NCI-H345 (cell line): Measurements from ENCODE around the gene RABL3.
"Not testable (repeated sequence)": the region's sequence is repeated elsewhere in the genome, so short reads cannot be mapped to it uniquely, and the experiment has no call there.

Source experiments
- DNase-seq: peaks from one replicate; lab custom pipeline; 2025; lab: John Stamatoyannopoulos, UW

Gene RABL3

DNA sequence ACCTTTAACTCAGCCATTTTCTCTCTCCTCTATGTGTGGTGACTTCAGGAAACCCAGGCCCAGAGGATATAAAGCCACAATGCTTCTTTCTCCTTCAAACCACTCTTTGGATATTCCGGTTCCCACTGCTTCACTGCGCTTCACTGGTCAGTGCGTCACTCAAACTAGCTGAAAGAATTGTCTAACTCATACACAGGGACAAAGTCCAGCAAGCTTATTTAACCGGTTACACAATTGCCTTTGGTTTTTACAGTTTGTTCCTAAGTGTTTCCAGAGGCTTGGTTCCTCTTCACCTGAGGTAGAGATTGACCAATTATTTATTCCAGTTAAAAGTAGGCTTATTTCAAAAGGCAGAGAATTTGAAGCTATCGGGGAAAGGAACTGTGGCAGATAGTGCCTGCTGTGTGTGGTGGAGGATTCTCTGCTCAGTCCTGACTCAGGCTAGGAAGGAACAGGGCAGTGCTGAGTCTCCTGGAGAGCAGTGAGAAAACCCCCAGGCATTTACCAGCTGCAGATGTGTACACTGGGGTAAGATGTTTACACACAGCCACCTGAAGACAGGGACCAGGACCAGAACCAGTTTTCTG, 60.1 kb downstream of the RABL3 start, which contains the start of gene HGD:
HGD (minus strand) TSS at position 145 of the 587 bp plus-strand sequence; CDS start at position 17, 128 bp downstream.
- DNase-seq, result no peak

DNA sequence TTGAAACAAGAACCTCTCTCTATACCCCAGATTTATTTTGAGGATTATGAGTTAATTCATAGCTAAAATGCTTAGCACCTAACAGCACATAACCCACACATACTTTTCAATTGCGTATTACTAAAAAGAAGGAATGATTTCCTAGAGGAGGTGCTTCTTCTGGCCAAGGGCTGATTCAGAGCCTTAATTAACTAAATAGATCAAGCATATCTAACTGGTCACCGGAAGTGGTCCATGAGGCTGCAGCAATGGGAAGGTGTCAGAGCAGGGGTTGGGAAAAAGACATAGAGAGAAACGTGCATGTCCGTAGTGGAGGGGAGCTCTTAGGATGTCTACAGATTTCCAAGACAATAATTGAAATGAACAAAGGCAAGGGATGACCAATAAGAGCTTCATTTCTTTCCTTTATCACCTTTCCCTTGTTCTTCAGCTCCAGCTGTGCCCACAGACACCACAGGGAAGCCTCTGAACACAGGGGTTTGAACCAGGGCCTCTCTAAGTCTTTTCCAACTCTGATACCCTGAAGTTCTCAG, 60.7 kb downstream of the RABL3 start:
- DNase-seq, result no peak

DNA sequence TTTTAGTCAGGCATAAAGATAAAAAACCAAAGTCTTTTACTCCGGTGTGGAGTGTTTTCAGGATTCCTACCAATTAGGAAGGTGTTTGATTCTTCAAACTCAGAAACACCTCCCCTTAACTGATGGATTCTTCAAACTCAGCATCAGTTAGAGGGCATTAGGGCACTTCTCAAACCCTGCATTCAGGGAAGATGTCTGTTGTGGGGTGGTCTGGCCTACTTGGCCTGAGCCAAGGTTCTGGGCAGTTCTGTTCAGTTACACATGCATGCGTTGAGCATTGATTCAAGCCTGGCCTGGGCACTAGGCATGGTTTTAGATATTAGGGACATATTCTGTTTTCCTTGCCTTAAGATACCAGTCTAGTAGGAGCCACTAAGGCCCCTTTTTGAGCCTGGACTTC, 61.3 kb downstream of the RABL3 start:
- no peak for DNase-seq

- DNase-seq, result no peak
These were observed 62.0 kb downstream of the RABL3 start for GRCh38 chr3:120680193-120680894.

DNA sequence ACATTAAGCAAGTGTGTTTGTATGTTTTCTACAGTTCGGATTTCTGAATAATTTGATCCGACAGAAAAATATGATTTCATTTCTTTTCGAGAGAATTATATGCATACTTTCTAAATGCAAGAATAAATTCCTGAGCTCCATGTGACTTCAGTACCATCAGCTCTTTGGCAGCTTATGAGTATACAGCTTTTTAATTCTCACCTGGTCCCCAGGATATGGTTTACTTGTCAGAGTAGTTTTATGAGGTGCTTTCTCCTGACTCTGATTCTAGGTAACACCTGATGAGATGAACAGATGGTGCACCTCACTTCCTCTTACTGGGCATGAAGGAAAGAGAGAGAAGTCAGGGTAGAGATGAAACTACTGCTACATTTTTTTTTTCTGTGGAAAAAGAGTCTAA, 63.3 kb downstream of the RABL3 start:
- DNase-seq, result no peak

GRCh38 chr3:120678331-120678947, 63.9 kb downstream of the RABL3 start:
- DNase-seq, result no peak

DNA sequence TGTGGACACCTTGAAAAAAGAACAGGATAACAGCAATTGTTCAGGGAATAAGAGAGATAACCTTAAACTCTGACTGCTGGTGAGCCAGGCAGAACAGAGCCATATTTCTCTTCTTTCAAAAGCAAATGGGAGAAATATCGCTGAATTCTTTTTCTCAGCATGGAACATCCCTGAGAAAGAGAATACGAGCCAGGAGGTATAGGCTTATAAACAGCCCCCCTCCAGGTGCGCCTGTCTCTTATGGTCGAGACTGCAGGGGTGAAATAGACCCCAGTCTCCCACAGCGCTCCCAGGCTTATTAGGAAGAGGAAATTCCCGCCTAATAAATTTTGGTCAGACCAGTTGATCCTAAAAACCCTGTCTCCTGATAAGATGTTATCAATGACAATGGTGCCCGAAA, 65.1 kb downstream of the RABL3 start:
- not testable (repeated sequence) for DNase-seq

DNA sequence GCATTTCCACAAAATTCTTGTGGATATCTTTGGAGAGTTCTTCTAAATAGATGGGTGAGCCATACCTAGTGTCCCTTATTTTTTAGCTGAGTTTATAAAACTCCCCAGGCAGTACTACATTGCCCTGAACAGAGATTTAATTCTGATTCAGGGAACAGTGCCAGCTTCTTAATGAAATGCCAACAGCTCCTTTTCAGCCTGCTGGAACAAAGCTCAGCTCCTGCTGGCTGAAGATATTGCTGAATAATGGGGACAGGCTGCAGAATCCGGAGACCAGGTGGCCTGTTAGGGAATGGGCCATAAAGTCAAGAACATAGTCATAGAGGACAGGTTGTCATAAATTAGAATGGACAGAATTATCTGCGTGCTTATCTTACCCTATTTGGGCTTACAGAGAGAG, 69.2 kb downstream of the RABL3 start:
- no peak for DNase-seq

- DNase-seq, result no peak
These were observed 71.7 kb downstream of the RABL3 start for GRCh38 chr3:120670576-120670975.

GRCh38 chr3:120664926-120665325, 77.4 kb downstream of the RABL3 start:
- no peak for DNase-seq

DNA sequence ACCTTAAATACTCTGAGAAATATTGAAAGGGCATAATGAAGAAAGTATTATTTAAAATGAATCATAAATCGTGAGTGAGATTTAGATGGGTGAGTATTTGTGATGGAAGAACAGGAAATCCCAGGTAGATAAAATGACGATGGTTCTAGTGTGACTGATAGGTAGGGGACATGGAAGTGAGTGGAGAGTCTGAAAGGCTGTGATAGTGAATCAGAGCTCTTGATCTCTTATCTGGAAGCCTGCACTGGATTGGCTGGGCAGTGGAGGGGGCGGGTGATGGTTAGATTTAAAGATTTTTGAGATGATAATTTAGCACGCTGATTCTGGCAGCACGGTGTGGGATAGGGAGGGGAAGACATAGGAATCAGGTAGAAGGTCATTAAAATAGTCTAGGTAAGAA, 80.4 kb downstream of the RABL3 start:
- DNase-seq, result no peak

DNA sequence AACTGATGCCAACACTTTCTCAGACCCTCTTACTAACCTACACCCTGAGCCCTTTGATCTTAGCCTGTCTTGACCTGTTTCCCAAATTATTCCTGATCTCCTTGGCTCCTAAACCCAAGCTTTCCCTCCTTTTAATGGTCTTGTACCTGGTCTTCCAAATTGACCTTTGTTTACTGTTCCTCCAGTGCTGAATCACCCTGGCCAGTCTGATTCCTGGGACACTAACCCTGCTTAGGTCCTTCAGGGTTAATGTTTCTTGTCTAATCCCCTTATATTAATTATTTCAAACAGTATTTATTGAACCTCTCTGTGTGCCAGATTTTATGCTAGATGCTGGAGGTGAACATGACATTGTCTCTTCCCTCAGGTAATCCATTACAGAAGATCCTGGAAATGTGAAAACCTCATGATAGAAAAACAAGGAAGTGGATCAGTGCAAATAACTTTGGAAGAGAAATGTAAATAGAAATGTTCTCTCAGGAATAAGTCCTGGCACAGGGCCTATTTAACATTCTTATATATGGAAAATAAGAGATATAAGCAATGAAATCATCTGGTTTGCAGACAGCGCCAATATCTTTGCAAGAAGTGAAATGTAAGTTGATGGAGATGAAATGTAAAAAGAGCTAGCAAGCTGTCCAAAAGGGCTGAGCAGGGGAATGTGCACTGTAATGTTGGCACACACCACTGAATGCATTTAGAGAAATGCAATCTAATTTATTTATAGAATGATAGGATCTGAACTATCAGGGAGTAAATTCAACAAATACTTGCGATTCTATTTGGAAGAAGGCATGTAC, 81.0 kb downstream of the RABL3 start:
- DNase-seq, result no peak

DNA sequence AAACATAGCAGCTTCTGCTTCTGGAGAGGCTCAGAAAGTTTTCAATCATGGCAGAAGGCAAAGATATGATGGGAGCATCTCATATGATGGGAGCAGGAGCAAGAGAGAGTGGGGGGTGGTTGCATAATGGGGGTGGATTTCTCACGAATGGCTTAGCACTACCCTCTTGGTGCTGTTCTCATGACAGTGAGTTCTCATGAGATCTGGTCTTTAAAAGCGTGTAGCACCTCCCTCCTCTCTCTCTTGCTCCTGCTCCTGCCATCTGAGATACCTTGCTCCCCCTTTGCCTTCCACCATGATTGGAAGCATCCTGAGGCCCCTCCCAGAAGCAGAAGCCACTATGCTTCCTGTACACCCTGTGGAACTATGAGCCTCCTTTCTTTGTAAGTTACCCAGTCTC, 82.5 kb downstream of the RABL3 start:
- DNase-seq, result no peak

- DNase-seq, result no peak
These were observed 83.0 kb downstream of the RABL3 start for GRCh38 chr3:120659285-120659684.

GRCh38 chr3:120652896-120653545, 89.3 kb downstream of the RABL3 start:
- DNase-seq, result no peak

- no peak for DNase-seq
These were observed 90.0 kb downstream of the RABL3 start for GRCh38 chr3:120652281-120652680.

DNA sequence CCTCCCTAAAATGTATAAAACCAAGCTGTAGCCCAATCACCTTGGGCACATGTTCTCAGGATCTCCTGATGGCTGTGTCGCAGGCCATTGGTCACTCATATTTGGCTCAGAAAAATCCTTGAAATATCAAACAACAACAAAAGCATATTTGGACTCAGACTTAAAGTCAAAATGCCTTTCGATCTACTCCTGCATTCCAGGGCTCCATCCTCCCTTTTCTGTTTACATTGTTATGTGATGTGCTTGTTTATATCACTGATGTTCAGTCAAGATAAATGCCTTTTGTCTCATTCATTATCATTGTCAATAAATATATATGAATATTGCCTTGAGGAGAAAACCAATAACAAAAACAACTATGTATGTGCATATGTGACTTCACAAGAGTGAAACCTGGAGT, 92.0 kb downstream of the RABL3 start:
- DNase-seq, result no peak

DNA sequence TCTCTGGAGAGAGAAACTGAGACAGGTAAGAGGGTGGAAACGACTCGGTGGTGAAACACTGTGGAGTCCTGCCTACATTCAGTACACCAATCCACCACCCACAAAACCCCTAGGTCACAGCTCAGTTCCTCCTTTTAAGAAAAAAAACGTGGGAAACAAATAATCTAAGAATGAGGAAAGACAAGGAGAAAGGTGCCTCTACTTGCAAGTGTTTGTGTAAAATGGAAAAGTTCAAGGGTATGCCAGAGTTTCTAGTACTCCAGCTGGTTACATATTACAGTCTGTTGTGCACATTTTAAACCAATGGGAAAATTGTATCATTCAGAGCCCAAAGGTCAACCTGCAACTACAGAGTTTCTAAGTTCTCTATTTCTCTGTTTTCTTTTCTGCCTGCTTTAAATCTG, 92.5 kb downstream of the RABL3 start:
- no peak for DNase-seq

DNA sequence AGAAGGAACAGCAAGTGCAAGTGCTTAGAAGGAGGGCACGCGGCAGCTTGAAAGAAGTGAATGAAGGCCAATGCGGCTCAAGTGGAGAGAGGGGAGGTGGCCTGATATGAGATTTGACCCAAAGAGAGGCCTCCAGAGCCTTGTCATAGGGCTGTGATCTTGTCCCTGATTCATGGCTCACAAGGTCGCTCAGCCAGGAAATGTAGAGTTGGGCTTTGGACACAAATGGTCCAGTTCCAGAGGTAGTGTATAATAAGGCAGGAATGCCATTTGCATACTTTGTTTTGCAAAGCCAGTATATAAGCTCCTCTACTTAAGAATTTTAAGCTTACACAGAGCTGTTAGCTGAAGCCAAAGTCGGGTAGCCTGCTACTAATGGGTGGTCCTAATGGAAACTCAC, 94.0 kb downstream of the RABL3 start:
- DNase-seq, result no peak

GRCh38 chr3:120646771-120647432, 95.4 kb downstream of the RABL3 start:
- no peak for DNase-seq

GRCh38 chr3:120645083-120645845, 97.1 kb downstream of the RABL3 start:
- DNase-seq, result no peak
